Right renal pelvis (tissue), 4 donors: ENCODE data around the gene RREB1. TPM values are rescaled to one million over a fixed set of nuclear protein-coding genes. Genes with fewer than 3 reads are reported as not detected.

Source experiments
- DNase-seq, 4 donors: peaks; one replicate each; pipeline ENCODE4 v3.0.0-alpha.2; 2013; ENCODE audit warnings: low read depth in 4 of 4, low spot score in 3 of 4, missing footprints in 1 of 4
- polyA plus RNA-seq, 4 donors: library from polyadenylated mRNA; unstranded; fragments of 120-200 nt; gene quantifications; one replicate each; pipeline ENCODE4 v1.2.1, GENCODE V29; 2013; ENCODE audit not compliant: insufficient read length in 4 of 4

The RREB1 gene
- polyA plus RNA-seq, 4 donors, result 19.8 to 24.3 (median 22.0) TPM

GRCh38 chr6:7161845-7162244 lies 54.1 kb downstream of the RREB1 start:
- DNase-seq, result no peak

- no peak for DNase-seq
Measured at GRCh38 chr6:7163661-7164071, 55.9 kb downstream of the RREB1 start.

- DNase-seq, result no peak
Measured at GRCh38 chr6:7164536-7165001, 56.8 kb downstream of the RREB1 start.

GRCh38 chr6:7165002-7165889 lies 57.5 kb downstream of the RREB1 start:
- no peak for DNase-seq

GRCh38 chr6:7165890-7166267 lies 58.1 kb downstream of the RREB1 start:
- no peak for DNase-seq

DNA sequence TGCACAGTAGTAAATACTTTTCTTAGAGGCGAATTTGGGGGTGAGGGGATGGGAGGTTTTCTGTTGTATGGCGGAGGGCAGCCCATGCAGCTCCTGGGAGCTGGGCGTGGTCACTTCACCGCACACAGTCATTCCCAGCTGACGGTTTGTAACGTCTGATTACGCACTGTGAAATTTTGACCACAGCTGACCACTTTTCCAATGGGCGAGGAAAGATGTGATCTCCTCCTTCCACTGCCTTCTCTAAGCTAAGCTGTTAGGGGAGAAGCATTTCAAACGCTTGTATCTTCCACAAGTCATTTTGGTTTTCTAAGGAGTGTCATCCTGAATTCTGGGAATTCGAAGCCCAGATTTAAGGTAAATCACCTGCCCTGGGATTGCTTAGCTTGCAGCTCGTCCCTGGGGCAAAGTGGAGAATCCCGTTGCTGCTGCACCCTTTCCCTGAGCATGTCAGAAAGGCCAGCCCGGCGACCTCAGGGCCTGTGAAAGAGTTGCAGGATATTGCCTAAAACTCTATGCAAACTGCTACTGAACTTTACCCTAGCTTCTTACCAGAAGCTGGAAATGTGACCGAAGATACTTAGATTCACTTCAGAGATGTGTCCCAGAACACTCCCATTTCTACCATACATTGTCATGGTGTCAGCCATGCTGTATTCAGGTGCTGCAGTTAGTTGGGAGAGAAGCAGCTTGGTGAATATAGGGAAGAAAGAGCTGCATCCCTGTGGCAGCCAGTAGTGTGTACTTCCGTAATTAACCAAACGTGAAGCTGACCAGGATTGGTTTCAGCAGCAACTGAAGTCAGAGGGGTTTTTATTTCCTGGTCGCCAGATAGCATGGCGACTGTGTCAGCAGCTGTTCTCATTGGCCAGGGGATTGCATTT lies 58.9 kb downstream of the RREB1 start:
- DNase-seq, result no peak

- DNase-seq, result no peak
Measured at GRCh38 chr6:7169296-7169721, 61.5 kb downstream of the RREB1 start.

- no peak for DNase-seq
Measured at GRCh38 chr6:7170117-7170732, 62.5 kb downstream of the RREB1 start.

DNA sequence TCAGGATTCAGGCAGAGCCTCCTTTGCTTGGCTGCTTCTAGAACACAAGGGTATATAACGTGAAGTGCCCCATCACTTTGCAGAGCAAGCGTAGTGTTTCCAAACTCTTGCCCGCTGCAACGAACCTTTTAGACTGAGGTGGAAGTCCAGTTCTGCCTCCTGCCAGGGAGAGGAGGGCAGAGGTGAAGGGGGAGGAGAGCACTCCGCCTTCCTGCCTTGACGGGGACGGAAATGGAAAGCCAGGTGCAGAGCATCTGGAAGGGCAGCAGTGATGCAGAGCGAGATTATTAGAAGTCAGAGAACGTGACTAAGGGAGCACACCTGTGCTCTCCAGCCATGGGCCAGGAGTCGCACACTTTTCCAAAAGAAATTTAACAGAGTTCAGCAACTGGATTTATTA lies 63.4 kb downstream of the RREB1 start:
- peak in 1 of 4 donors; percentile 38 for DNase-seq

GRCh38 chr6:7171733-7172132 lies 64.0 kb downstream of the RREB1 start:
- DNase-seq, result no peak

GRCh38 chr6:7172649-7173048 lies 64.9 kb downstream of the RREB1 start:
- no peak for DNase-seq

DNA sequence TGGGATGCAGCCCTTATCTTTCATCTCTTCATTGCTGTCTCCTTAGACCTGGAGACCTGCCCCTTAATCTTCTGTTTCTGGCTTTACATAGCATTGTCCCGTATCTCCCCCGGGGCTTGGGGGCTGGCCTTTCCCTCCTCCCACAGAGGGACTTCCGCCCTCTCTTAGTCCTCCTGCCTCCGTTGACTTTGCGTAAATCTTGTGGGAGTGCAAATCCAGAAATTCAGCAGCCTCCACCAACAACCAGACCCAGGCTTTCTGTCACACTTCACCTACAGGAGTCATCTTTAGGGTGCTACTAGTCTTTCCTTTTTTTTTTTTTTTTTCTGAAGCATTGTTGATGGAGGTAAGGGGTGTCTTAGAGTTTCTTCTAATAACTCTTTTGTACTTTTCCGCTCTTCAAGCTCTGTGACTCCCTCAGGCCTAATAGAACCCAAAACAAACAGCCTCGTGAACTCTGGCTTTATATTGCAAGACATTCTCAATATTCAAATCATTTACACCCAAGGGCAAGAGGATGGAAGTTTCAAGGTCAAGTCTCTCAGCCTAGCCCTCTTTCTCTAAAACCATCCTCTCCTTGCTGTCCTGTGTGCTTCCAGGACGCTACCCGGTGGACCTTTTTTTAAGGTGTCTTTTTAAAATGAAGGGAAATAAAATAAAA lies 66.2 kb downstream of the RREB1 start:
- no peak for DNase-seq

GRCh38 chr6:7175462-7175861 lies 67.7 kb downstream of the RREB1 start:
- DNase-seq, result no peak

GRCh38 chr6:7176208-7176607 lies 68.4 kb downstream of the RREB1 start:
- DNase-seq, result no peak

GRCh38 chr6:7178280-7178679 lies 70.5 kb downstream of the RREB1 start:
- no peak for DNase-seq

DNA sequence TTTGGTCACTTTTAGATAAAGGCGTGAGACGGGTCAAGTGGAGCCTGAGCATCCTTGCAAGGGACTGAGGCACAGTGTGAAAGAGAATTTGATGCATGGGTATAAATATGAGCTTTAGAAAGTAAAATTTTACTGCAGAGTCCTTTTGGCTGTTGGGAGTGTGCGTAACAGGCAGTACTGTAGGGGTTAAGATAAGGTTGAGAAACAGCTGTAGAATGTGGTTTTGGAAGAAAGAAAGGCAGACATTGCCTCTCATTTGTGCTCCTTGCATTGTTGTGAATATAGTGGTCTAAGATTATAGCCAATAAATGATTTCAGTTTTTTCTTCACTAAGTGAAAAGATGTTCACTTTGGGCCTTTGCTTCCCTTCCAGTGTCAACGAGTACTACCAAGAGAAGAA lies 73.0 kb downstream of the RREB1 start:
- no peak for DNase-seq

GRCh38 chr6:7183707-7184106 lies 75.9 kb downstream of the RREB1 start:
- no peak for DNase-seq

DNA sequence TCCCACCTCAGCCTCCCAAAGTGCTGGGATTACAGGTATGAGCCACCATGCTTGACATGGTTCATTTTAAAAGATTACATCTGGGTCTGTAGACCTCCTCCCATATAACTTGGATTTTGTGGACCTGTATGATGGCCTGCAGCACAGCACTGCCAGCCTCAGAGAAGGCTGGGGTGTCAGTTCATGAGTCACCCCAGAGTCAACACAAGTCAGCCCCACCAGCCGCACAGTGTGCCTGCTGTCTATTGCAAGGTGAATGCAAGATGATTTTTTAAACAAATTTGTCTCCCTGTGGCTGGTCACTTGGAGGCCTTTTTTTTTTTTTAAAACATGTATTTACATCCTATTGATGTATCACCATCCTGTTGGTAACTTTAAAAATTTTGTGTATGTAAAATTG lies 76.7 kb downstream of the RREB1 start:
- DNase-seq, result no peak

GRCh38 chr6:7185561-7185960 lies 77.8 kb downstream of the RREB1 start:
- DNase-seq, result no peak

DNA sequence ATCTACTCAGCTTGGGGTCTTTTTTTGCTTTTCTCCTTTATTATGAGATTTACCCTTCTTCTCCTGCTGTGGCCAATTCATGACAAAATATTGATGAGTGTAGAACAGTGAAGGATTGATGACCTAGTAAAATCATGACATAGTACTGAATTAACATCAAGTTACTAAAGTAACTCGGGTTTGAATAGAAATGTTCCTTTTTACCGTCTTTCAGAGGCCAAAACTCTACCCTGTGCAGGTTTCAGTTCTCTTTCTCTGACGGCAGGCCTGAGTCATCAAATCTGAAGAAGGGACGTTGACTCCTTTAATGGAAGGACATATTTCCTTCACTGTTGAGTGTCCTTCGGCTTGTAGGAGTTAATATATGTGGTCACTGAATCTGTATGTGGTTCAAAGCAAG lies 80.7 kb downstream of the RREB1 start:
- DNase-seq, result no peak
